GM21528 (cell line): ENCODE data around the gene BARHL1.

ENCODE experiments used
- ATAC-seq: cut with Tn5 transposase; IDR thresholded peaks from one replicate; pipeline ENCODE4 v1.9.1; 2021; ENCODE audit warnings: mild to moderate bottlenecking, moderate library complexity; ENCODE audit not compliant: unreplicated experiment, low FRiP score

The BARHL1 gene

DNA sequence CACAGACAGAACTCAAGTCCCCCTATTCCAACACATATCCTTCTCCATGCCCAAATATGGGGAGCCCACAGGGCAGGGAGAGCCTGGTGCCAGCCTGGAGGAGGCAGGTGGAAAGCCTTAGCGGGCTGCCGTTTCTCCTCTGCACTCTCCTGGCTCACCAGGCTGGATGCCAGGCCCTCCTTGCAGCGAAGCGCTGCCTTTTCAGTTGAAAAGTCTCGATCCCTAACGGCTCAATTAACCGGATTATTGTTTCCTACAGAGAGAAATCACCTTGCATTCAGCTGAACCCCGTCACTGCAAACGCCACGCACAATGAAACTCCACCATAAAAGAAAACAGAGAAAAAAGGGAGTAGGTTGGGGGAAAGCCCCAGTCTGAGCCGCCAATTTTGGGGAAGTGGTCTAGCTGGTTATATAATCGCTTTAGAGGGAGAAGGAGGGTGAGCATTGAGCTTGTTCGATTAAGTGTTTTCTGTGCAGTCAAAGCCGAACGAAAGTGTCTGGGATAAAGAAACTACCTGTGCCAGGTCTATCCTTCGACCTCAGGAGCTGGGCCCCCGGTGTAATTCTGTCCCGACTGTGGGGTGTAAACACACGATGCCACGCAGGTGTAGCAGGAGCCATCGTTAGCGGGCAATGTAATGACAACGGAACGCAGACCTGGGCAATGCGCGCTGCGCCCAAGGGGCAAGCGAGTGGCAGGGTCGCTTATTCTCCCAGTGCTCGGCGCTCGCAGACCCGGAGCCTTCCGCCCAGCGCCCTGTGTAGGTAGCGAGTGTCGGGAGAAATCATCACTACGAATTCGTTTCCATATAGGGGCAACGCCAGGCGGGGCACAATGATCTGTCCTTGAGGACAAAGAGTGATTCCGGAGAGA lies 3.8 kb downstream of the BARHL1 start:
- no peak for ATAC-seq

DNA sequence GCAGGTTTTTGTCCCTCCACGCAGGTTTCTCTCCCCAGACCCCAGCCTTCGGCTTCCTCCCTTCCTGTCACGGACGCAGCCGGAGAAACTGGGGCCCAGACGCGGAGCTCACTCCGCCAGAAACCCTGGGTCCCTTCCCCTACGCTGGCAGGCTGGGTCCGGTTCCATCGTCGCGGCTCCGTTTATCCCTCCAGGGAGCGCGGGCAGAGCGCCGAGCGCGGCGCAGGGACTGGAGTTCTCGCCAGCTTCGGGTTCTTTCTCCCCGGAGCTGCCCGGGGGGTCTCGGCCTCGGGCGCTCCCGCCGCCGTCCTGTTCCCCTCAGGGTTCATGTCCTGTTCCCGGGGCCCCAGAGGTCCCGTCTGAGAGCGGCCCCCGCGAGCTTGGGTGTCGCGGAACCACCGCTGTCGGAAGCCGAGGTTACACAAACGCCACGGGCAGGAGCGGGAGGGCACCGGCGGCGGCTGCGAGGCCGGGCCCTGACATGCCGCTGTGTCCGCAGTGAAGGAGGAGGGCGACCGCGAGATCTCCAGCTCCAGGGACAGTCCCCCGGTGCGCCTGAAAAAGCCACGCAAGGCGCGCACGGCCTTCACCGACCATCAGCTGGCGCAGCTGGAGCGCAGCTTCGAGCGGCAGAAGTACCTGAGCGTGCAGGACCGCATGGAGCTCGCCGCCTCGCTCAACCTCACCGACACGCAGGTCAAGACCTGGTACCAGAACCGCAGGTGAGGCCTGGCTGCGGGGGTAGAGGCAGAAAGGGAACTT lies 4.6 kb downstream of the BARHL1 start:
- no peak for ATAC-seq

DNA sequence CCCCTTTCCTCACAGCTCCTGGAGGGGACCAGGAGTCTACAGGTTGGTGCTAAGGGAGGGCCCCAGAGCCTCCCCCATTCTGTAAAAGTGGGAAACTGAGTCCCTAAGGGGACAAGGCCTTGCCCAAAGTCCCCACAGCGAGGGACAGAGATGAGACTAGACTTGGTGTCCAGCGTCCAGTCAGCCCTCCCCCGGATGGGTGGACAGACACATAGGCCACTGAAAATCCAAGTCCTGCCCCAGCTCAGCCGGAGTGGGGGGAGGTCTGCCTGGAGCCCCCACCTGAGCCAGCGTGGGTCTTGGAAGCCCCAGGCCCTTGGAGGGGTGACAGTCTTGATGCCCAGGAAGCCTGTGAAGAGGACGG lies 5.2 kb downstream of the BARHL1 start:
- ATAC-seq = no peak

DNA sequence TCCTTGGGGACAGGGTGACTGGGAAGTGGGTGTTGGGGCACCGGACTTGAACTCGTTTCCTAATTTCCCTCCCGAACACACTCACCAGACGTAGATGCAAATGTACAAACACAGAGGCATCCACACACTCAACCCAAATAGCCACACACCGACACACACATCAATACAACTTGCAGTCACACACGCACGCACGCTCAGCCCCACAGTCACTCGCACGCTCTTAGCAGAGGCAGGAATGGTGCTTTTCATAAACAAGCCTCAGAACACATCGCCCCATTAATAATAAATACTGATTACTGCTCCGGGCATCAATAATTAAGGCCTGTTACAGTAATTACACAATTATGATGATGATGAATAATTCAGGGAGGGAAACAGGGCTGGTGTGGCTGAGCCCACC lies 5.7 kb downstream of the BARHL1 start:
- no peak for ATAC-seq

DNA sequence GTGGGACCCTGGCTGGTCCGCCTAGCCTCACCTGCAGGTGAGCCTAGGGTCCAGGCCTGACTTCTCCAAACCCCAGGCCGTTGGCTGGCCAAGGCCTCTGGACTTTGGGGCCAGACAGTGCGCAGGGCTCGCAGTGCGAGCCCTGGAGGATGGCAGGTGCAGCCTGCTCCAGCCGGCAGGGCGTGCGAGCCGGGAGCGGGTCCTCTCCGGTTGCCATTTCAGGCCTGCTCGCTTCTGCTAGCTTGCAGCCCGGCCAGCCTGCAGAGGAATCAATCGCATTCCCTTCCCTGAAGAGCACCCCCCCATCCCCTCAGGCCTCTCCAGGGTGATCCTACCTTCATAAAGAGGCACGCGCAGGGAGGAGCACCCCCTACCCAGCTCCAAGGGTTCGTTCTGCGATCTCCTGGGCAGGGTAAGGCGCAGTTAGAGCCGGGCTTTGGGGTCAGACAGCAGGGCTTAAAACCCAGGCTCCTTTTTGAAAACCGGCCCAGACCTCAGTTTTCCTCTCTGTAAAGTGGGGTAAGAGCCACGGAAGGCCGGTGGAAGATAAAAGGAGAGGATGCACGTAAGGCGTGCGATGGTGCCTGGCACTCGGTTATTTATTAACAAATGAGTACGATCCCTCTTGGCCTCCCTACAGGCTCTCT lies 6.2 kb downstream of the BARHL1 start:
- no peak for ATAC-seq

DNA sequence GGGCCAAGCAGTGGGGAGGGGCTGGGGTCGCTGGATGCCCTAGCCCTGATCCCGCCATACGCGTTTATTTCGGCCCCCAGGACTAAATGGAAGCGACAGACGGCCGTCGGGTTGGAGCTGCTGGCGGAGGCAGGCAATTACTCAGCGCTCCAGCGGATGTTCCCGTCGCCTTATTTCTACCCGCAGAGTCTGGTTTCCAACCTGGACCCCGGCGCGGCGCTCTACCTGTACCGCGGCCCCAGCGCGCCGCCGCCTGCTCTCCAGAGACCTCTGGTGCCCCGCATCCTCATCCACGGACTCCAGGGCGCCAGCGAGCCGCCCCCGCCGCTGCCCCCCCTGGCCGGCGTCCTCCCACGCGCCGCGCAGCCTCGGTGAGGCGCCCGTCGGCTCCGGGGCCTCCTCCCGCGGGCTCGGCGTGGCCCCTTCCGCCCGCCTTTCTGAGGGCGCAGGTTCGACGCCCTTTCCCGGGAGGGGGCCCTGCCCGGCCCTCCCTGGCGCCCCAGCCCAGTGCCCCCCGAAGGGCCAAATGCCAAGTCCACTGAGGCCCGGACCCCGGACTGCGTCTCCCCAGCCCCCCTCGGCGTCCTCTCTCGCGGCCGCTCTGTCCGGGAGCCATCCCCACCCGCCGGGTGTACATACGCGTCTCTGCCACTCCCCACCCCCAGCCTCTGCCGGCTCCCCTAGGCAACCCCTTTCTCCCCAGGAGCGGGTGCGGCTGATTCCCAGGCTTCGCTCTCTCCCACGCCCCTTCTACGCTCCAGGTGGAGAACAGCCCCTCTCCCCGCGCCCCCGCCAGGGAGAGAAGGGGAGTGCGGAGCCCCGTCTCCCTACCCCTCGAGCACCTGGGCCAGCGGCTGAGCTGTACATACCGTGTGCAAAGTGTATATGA lies 7.0 kb downstream of the BARHL1 start:
- no peak for ATAC-seq

DNA sequence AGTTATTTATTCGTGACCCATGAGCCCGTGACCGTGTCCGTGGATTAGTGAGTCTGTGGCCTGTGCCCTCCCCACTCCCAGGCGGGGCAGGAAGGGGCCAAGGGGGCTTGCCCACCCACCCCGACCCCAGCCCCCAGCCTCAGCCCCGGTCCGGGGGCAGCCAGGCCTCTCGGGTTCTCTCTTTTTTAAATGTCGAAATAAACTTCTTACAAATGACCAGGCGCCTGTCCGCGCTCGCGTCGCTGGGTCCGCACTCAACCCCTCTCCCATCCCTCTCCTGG lies 7.6 kb downstream of the BARHL1 start:
- no peak for ATAC-seq

DNA sequence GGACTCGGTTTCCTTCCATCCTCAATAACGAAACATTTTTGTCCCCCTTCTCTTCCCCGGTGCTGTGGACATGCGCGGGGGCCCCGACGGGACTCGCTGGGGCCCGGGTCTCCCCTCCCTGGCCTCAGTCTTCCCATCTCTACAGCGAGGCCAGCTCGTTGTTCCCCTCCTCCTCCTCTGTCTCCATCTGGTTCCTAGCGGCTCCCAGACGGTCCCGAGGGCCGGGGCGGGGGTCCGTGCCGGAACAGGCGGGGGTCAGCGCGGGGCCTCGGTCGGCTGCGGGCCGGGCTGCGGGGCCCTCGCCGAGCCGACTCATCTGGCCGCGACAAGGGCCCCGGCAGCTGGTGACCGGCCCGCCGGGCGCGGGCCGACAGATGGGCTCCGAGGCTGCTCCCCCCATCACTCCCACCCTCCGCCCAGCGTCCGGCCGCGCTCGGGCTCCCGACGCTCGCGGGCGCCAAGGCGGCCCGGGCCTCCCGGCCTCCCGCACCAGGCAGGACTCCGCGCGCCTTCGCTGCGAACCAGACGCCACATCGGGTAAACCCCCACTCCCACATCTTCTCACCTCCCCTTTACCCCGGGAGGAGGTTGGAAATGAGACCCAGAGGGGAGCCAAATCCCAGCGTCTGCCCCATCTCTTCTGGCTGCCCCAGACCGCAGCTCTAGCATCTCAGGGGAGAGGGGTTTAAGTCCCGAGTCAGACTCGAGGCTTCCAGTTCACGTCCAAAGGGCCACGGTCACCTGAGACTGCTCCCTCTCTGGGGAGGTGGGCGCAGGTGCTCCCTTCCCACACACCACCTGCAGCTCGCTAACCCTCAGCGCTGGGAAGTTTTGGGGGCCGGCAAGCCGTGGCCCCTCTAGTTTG lies 8.1 kb downstream of the BARHL1 start:
- no peak for ATAC-seq

DNA sequence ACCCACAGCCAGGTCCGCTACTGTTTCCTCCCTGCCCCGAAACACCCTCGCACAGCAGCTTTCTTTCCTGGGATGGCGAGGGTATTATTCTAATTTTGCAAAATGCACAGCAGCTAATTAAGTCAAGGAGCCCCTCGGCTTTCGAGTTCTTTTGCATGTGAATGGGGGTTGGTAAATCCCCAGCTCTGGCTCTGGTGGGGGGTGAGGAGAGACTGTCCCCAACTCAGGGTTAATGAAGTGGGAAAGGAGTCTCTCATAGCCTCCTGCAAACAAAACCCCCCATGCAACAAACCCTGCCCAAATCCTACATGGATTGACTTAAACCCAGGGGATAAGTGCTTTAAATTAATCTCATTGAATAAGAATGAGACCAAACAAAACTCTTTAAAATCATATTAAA lies 8.8 kb downstream of the BARHL1 start:
- no peak for ATAC-seq

DNA sequence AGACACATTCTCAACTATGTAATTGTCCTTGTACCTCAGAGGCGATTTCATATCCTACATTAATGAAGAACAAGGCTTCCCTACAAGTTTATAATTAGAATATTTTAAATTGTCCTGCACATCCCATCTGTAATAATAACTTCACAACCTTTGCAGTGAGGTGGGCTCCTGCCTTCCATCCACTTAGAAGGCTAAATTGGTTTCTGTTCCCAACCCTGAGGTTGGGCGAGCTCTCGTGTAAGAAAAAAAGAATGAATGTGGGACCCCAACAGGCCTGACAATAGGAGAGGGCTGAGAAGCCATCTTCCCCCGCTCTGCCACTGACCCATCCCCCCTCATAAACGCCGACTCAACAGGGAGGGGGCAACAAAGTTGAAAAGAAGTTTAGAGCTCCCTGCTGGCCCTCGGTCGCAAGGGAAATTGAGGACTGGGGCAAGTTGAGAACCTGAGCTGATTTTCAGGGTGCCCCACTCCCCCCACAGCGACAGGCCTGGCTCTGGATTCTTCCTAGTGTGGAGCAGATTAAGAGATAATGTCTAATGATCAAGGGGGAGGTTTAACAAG lies 9.4 kb downstream of the BARHL1 start:
- ATAC-seq = no peak

DNA sequence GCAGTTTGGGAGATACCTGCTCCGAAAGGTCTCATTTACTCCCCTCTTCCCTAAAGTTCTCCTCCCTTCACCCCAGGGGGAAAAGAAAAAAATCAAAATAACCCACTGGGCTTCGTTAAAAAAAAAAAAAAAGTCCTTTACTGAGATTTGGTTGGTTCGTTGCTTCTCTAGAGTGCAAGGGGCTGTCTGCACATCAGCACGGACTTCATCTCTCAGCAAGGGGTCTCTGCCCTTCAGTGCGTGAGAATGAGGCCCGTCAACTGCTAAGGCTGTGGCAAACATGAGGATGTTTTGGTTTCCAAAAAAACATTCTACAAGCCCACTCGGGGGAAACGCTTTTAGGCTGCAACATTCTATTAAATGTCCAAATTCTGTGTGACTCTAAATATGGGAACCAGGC lies 10.0 kb downstream of the BARHL1 start:
- no peak for ATAC-seq

DNA sequence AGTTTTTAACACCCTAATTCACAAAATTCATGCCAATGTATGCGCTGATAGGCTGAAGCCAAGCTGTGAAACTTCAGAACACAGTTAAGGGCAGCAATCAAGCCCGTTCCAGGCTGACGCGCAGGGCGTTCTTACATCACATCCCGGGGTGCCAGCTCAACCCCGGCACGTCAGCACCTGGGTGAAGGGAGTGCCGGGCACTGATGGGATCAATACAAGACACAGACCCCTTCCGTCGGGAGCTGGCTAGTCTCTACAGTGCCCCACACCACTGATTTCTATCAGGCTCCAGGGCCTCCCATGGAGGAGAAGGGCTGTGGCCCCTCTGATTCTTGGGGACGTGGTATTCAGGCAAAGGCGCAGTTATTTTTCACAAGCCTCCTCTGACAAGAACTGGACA lies 12.0 kb downstream of the BARHL1 start:
- no peak for ATAC-seq

DNA sequence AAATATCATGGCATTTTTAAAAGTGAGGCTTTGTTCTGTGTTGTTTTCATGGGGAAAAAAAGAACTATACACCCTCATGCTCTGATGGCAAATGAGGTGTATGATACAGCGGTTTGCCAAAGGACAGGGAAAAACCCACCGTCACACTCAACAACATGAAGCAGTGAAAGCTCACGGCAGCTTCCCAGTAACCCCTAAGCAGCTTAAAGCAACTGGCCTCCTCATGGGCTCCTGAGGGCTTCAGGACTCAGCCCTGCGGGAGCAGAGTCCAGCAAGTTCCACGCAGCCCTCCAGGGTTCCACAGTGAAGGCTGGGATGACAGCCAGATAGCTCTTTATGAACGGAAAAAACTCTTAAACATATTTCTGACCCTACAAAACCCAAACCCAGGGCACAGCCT lies 12.9 kb downstream of the BARHL1 start:
- no peak for ATAC-seq

DNA sequence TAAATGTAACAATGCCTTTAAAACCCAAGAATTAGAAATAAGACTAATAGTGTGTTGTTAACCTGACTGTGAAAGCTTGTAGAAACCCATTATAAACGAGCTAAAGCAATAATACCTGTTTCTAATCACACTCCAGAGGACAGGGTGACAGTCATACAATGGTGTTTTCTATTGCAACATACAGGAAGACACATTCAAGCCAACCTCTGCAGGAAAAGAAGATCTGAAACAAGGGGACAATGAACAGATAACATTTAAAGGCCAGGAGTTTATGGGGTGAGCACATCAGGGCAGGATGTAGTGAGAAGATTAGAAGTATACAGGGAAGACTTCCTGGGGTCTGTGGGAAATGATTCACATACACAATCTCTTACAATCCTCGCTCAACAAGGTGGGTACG lies 13.8 kb downstream of the BARHL1 start:
- ATAC-seq = no peak

DNA sequence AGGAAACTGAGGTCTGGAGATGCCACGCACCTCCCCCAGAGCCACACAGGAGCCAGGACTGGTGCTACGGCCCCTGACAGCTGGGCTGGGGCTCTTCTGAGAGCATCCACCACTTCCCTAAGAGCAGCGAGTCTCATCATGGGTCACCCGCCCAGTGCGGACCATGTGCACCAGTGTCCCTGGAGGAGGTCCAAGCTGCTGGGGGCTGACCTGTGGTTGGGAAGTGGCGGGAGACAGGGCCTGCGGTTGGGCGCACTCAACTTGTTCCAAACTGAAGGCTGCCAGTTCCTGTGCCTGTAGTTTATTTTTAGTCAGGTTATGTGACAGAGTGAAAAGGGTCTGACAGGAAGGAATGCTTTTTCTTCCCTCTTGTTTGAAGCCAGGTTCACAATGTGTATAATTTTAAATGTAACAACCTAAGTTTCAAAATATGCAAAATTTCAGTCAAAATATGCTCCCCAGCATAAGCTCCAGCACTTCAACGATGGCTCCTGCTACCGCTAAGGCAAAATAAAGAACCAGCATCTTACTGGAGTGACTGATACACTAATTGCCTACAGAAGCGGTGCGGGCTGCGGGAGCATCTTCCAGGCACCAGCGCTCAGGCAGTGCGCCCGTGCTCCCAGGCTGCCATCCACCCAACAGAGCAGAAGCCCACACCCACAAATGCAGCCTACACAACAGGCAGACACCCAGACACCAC lies 14.8 kb downstream of the BARHL1 start:
- ATAC-seq = no peak

DNA sequence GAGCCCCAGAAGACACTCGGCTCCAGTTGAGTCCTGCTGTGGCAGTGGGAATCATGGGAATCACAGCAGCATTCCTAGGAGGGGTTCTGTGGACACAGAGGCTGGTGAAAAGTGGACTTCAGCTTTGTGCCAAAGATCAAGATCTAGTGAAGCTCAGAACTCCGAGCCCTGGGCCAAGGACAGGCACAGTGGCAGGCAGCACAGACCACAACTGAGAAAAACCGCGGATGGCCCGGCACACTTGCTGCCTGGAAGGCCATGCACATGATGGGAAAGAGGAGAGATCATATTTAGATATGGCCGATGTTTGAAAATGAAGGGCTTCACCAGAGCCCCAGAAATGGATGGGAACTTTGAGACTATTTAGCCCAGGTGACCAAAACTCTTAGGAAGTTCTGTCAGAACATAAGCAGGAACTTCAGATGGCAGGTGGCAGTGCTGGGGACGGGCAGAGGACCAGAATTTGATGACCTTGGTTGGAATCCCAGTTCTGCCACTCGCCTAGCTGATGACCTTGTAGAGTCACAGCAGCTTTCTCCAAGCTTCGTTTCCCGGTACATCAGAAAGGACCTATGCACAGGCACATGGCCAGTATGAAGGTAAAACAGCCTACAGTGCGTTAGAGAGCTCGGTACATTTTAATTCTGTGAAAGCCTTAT lies 18.0 kb downstream of the BARHL1 start:
- ATAC-seq = no peak

DNA sequence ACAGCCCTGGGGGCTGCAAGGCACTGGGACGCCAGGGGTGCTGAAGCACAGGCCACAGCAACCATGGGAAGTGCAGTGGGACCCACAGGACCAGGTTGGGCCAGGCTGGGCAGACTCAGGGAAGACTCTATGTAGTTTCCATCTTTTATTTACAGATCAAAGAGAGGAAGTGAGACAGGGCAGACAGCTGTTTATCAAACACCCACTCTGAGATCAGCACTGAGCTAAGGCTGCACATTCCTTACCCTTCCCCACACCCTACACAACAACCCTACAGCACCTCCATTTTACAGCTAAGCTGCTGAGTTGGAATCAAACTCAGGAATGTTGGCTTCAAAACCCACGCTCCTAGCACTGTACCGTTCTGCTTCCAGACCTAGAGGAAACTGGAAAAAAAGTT lies 19.8 kb downstream of the BARHL1 start:
- ATAC-seq = no peak

DNA sequence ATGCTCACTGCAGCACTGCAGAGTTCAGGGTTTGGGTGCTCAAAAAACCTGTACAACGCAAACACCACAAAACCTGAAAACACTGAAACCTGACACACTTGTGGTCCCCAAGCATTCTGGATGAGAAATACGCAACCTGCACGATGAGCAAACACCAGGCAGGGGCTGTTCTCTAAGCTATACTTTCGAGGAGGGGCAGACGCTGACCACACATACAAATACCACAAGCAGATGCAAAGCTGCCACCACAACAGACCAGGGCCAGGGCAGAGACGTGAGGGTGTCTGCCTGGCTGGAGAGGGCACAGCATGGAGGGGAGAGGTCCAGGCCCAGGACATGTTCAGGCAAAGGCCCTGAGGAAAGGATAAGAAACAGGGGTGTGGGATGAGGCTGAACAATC lies 23.0 kb downstream of the BARHL1 start:
- ATAC-seq = no peak
